ENCODE data around the gene CDKN2A.
A peak's percentile ranks its signal among the peaks of the same experiment; 100 is the strongest.

Gene CDKN2A

DNA sequence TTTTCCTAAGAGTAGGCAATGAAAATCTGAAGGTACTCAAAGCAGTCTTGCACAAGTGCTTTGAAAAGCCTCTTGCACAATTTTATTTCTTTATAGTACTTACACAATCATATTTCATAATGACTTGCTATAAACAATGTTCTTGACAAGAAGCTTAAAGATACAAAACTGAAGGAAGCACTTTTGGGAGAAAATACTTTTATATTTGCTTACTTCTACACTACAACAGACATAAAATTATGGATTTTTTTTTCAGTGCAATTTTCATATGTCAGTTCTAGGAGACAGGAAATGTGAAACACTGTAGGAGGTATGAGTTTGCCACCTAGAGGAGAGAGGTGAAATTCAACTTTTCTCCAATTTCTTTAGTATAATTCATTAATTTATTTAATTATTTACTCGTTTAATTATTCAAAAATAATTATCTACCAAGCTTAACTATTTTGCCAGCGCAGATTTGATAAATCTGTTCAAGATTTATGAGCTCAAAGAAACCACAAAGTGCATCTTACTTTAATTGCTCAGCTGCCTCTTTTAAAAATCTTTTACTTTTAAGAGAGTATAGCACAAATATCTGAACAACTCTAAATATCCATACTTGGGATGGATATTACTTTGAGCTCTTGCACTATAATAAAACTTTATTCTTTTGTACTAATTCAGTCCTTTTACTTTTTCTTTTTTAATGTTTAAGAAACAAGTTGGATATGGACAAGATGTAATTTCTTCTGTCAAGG is 43.9 kb upstream of the CDKN2A start:
- no peak overlapping the region for H3K4me3 ChIP-seq (ENCODE audit: control insufficient read depth, low read depth, low read length)
- peak; percentile 37 for TF ChIP-seq CTCF (IDR thresholded peaks at IDR 0.05; ENCODE audit: control insufficient read depth, insufficient read depth, low read depth, low read length, missing control alignments)
- no peak for DNase-seq (ENCODE audit: low read depth)

GRCh38 chr9:22036866-22037626 is 42.9 kb upstream of the CDKN2A start:
- TF ChIP-seq CTCF (IDR thresholded peaks at IDR 0.05; ENCODE audit: control insufficient read depth, insufficient read depth, low read depth, low read length, missing control alignments) = no peak
- no peak overlapping the region for H3K4me3 ChIP-seq (ENCODE audit: control insufficient read depth, low read depth, low read length)
- no peak for DNase-seq (ENCODE audit: low read depth)

GRCh38 chr9:22035591-22036011 is 41.4 kb upstream of the CDKN2A start:
- no peak for TF ChIP-seq CTCF (IDR thresholded peaks at IDR 0.05; ENCODE audit: control insufficient read depth, insufficient read depth, low read depth, low read length, missing control alignments)
- no peak for DNase-seq (ENCODE audit: low read depth)
- H3K4me3 ChIP-seq (ENCODE audit: control insufficient read depth, low read depth, low read length) = no peak overlapping the region

DNA sequence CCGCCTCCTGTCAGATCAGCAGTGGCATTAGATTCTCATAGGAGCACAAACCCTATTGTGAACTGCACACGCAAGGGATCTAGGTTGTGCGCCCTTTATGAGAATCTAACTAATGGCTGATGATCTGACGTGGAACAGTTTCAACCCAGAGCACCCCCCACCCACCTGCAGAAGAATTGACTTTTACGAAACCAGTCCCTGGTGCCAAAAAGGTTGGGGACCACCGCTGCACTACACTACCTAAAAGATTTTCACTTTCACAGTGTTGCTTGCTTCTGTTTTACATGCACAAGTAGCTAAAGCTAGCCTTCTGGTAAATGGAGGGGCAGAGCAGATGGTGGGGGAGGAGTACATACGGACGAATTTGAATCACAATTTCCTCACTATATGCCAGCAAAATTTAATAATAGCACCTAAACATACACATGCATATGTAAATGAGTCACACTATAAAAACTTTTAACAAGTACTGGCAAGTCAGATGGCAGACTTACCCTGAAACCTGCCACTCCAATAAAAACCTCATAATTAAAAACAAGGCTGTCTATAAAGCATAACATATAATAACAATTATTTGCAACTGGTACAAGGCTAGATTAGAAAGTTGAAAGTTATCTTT is 38.9 kb upstream of the CDKN2A start:
- no peak for TF ChIP-seq CTCF (IDR thresholded peaks at IDR 0.05; ENCODE audit: control insufficient read depth, insufficient read depth, low read depth, low read length, missing control alignments)
- DNase-seq (ENCODE audit: low read depth) = no peak
- no peak overlapping the region for H3K4me3 ChIP-seq (ENCODE audit: control insufficient read depth, low read depth, low read length)

DNA sequence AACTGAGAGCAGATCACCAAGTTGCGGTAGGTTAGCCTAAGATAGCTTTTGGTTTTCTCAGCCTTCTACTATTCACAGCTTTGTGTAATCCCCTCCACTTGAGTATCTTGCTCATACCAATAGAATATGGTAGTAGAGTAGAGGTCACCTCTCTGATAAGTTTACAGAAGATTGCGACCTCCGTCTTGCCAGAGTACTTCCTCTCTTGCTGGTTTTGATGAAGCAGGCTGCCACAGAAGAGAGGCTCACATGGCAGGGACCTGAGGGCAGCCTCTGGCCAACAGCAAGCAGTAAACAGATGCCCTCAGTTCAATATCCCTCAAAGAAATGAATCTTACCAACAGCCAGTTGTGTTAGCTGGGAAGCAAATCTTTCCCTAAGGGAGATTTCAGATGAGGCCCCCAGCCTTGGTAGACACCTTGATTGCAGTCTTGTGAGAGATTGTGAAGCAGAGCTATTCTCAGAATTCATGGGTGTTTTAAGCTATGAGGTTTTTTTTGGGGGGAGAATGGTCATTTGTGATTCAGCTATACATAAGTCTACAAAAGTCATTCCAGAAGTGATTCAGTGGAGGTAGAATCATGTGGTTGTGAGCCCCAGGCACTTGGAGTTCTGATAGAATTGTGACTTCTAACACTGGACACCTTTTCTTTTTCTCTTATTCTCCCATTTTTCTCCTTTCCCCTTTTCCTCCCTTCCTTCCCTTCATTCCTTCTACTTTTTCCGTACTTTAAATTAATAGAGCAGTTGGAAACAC is 37.6 kb upstream of the CDKN2A start:
- no peak overlapping the region for H3K4me3 ChIP-seq (ENCODE audit: control insufficient read depth, low read depth, low read length)
- no peak for TF ChIP-seq CTCF (IDR thresholded peaks at IDR 0.05; ENCODE audit: control insufficient read depth, insufficient read depth, low read depth, low read length, missing control alignments)
- DNase-seq (ENCODE audit: low read depth) = no peak

DNA sequence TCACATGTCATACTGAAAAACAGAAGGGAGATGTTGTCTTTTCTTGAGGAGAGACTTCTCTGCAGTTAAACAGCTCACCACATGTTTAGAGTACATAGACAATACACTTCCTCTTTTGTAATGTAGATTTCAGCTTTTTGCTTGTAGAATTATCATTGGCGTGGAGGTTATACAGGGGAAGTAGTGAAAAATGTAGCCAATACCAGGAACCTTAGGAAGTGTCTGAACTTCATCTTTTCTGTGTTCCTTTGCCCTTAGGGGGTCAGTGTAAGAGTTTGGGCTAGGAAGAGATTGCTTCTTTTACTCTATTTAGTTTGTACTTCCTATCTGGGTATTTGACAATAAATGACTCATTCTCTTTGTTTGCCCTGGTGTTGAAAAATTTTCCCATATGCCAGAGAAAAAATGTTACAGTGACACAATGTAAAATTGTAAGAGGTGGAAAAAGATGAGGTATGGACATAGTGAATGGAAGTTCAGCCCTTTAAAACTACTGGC is 36.0 kb upstream of the CDKN2A start:
- no peak overlapping the region for H3K4me3 ChIP-seq (ENCODE audit: control insufficient read depth, low read depth, low read length)
- TF ChIP-seq CTCF (IDR thresholded peaks at IDR 0.05; ENCODE audit: control insufficient read depth, insufficient read depth, low read depth, low read length, missing control alignments) = no peak
- DNase-seq (ENCODE audit: low read depth) = no peak
